GM18520 (cell line): ENCODE data around the gene ZNHIT3.
A peak's percentile ranks its signal among the peaks of the same experiment; 100 is the strongest.
"Not testable (repeated sequence)": the region's sequence is repeated elsewhere in the genome, so short reads cannot be mapped to it uniquely, and the experiment has no call there.

Experiments
- ATAC-seq: cut with Tn5 transposase; IDR thresholded peaks from one replicate; pipeline ENCODE4 v1.9.1; 2021; ENCODE audit not compliant: unreplicated experiment

ZNHIT3 gene

DNA sequence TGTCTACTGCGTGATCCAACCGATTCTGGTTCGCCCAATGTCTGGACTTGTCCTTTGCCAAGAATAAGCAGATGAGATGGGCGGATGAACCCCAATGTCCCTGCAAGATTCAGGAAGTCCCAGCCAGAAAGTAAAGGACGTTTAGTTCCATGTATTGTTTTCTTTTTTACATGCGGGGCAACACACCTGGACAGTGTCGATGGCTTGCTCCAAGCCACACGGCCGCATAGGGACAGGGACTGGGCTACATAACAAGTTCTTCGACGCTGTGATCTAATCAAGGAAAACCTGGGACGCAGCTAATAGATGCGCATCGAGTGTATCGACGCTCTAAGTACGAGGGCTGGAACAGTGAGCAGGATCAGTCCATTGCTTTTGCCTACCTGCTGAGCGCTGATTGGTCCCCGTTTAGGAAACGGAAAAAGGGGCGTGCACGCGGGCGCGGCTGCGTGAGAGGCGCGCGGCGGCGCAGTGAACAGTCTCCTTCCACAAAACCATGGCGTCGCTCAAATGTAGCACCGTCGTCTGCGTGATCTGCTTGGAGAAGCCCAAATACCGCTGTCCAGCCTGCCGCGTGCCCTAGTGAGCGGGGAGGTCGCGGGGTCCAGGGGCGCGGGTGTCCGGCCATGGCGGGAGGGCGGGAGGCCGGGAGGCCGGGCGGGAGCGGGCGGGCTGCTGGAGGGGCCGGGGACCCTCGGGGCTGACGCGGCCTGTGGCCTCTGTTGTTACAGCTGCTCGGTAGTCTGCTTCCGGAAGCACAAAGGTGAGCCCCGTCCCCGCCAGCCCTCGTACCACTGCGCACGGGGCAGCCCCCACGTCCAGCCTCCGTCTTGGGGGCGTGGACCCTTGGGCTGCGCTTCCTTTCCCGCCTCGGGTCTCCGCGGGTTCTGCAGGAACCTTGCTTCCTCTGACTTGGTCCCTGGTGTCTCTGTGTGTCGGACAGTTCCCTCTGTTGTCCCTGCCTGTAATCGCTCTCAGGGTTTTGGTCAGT, at the start of gene ZNHIT3:
TSS of gene ZNHIT3 (plus strand) at position 478 of the 991 bp plus-strand sequence. CDS start at position 497, 19 bp downstream.
- peak; percentile 90 for ATAC-seq

DNA sequence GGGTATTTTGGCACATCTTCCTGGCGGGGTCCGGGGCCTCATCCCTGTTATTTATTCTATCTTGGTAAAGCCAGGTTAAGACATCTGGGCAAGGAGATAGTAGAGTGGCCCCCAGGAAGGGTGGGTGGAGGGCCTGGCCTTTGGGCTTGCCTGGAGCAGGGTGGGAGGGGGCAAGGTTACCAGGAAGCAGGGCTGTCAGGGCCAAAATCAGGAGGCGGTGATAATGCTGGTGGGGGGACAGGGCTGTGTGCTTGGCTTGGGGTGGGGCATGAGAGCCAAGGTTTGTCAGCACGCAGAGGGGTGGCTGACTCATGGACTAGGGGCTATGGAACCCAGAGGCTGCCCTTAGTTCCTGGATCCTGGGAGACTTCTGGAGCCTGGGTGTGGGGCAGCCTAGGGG, 44.7 kb upstream of the ZNHIT3 start:
- not testable (repeated sequence) for ATAC-seq

DNA sequence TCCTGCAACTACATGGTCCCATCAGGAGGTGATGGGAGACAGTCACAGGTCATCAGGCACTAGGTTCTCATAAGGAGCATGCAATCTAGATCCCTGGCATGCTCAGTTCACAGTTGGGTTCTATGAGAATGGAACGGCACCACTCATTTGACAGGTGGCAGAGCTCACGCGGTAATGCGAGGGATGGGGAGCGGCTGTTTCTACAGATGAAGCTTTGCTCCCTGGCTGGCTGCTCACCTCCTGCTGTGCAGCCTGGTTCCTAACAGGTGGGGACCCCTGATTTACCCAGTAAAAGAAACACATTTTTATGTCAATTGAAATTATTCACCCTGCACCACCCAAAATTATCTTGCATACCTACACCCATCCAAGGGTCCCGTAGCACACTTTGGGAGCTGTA, 42.7 kb upstream of the ZNHIT3 start:
- no peak for ATAC-seq

DNA sequence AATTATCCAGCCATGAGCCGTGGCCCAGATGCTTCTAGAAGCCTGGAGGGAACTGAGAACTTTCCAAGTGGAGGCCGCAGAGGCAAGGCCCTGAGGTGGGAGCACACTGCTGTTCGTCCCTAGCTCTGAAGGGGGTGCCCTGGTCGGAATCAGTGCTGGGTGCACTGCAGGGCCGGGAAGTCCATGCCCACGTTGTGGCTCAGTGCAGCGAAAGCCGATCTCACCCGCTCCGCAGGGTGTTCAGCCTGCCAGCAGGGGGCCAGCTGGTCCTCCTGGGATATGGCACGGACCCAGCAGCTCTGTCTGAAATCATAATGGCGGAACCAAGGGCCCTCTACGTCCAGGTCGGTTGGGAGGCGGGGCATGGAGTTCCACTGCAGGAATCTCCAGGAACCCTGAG, 36.5 kb upstream of the ZNHIT3 start:
- not testable (repeated sequence) for ATAC-seq

DNA sequence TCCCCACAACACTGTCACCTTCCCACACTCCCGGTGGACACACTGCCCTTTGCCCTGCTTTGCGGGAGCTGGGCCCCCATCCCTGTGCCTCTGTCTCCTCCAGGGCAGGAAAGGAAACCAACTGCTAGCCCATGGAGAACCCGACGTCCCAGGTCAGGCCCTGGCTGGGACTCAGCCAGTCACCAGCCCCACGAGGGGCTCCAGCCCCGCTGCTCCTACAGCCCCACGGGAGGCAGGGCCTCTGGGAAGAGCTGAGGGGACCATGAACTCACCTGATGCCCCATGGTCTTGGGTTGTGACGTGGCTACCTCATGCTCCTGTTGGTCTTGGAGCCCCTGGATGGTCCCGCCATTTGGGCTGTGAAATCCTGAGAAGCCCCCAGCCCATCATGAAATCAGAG, 33.6 kb upstream of the ZNHIT3 start:
- ATAC-seq, result not testable (repeated sequence)

DNA sequence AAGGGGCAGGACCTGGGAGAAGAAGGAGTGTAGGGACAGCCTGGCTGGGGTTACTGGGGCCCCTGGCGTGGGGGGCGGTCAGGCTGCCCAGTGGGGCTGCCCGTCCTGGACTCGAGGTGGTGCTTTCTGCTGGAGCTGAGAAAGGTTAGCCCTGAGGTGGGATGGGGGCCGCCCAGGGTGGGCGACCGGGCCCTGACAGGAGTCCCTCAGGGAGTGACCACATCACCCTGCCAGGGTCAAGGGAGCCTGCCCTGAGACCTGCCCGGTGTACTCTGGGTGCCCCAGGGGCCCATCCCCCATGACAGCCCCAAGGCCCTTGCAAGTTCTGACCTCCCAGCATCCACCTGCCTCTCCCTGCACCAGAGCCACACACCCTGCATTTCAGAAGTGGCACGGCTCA, 28.8 kb upstream of the ZNHIT3 start:
- ATAC-seq, result not testable (repeated sequence)

DNA sequence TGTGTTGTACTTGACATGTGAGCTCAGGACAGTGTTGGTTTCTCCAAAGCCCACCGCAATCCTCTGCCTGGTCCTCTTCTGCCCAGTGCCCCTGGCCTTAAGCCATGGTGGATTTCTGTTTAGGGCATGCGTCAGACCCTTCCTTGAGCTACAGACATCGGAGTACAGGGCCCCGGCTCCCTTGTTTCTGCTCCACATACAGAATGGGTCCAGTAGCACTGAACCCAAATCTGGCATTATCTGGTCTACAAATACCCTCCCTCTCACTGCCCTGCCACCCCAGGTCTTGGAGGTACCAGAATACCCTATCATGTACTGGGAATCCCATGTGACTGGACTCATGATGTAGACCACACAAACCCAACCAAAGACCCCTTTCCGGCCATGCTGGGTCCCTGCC, 27.4 kb upstream of the ZNHIT3 start:
- no peak for ATAC-seq

DNA sequence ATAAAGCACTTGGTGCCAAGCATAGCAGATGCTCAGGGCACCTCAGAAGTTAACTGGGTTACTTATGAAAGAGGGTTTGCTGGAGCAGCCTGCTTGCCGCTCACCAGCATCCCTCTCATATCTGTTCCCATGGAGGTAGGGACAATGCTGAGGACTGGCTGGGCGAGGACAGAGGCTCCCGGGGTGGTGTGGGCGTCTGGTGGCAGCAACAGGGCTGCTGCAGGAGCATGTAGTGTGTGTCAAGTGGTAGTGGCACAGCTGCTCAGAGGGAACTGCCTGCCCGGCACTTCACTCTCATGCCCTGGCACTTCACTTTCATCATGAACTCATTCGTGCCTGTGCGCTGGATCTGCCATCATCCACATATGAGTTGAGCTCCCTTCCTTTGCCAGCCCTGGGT, 26.9 kb upstream of the ZNHIT3 start:
- no peak for ATAC-seq

DNA sequence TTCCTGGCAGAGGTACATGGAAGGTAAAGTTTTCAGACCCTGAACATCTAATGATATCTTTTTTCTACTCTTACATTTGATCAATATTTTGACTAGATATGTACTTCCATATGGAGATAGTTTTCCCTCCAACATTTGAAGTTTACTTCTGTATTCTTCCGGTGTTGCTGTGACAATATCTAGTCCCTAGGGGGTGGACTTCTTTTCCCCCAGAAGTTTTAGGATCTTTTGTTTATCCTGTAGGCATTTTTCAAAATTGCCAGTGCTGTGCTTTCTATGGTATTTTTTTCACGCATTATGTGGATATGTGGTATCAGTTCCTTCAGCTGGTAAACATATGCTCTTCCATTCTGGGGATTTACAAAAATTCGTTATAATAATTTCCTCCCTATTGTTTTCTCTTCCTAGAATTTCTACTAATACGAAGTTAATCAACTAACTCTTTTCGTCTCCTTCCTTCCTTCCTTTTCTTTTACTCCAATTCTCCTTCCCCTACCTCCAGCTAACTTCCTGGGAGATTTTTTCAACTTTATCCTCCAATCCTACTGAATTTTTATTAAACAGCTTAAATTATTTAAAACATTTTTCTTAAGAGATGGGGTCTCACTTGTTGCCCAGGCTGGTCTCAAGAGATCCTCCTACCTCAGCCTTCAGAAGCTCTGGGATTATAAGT, 26.1 kb upstream of the ZNHIT3 start:
- ATAC-seq, result no peak

DNA sequence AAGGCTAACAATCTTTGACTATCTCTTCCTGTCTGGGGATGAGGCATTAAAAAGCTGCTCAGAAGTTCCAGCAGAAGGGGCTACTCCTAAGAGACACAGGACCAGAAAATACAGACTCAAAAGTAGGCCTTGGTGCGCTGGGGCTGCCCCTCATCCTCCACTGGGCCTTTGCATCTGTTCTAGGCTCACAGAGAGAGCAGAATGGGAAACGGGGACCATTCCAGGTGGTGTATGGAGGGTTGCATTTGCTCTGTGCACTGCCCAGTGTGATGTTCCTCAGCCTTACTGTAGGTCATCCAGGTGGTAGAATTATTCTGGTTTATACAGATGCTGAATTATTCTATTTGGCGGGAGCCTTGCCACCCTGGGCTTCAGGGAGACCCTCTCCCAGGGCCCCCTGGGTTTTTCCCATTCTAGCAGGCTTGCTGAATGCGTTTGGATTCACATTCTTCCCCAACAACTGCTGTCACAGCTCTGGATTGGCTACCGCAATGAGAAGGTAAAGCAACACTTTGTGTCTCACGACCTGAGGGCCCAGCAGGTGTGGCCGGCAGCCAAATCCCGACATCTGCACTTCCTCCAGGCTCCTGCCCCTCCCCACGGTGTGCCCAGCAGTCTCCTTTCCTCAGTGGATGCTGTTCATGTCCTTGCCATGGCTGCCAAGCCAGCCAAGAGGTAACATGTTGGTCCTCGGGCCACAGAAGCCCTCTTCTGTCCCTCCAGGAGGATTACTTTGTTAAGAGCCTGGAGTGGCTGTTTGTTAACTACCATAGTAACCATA, 25.0 kb upstream of the ZNHIT3 start:
- ATAC-seq, result no peak

DNA sequence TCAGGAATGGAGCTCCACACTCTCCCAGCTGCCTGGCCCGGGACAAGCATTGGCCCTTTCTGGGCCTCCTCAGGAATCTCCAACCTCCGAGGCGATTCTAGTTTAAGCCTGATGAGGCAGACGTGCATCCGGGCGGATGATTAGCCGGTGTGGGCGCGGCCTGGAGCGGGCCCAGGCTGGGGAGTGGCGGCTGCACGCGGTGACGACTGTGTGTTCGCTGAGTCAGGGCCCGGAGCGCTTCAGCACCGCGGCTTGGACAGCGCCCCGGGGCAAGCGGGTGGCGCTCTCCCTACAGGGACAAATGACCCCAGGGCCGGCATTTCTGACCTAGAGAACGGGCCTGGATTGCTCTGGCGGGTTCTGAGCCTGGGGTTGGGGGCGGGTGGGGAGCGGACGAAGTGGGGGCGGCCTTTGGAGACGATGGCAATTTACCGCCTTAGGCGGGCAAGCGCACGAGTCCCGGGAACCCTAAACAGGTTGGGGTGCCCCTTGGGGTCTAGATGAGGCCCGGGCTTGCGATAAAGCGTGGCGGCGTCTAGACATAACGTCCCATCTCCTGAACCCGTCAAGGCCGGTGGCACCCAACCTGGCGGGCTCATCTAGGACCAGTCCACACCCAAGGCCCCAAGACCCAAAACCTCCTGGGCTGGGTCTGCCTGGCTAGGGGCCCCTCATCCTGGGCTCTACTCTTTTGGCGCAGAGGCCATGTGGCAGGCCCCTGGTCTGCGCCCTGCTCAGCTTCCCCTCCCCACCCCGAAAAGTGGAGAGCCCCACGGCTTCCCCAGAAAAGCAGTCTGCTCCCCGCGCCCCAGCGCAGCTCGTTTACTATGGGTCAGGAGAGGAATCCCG, 22.3 kb upstream of the ZNHIT3 start:
- no peak for ATAC-seq

DNA sequence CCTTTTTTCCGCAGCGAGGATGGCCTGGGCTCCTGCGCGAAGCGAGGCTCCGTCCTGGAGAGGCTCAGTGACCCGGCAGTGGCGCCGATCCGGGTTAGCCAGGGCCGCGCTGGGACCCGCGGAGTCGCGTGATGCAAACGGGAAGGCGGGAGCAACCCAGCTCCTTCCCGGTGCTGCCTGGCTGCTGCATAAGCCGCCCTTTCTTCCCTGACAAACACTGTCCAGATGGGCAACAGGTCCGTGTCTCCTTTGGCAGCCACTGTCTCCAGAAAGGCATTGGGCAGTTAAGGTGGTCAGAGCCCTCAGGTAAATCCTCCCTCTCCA, 21.8 kb upstream of the ZNHIT3 start:
- ATAC-seq, result no peak

DNA sequence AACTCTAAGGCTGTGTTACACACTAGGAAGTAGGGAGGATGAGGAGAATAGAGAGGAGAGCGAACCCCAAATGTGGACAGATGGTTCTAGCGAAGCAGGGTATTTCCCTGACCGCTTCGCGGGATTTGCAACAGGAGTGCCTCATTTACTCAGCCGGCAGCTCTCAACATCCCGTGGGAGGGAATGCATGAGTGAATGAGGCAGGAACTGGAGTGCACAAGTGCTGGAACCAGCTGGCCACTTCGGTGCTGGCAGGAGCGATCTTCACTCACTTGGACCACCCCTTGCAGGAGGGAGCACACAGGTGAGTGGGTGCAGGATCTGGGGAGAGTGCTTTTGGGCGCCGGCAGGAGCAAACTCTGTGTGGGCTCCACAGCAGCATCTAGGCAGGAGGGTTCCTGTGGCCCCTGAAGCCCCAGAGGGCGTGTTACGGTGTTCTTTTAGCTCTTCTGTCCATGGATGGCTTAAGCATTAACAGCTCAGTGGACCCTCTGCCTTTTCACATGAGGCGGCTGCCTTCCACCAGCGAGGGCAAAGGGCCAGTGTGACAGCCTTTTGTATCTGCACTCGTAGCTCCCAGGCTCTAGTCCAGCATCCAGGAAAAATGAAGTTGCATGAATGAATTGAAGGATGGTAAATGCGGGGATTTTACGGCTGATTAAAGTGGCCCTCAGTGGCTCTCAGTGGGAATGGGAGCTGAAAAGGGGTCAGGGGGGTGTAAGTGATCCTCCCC, 17.4 kb upstream of the ZNHIT3 start:
- ATAC-seq, result no peak

DNA sequence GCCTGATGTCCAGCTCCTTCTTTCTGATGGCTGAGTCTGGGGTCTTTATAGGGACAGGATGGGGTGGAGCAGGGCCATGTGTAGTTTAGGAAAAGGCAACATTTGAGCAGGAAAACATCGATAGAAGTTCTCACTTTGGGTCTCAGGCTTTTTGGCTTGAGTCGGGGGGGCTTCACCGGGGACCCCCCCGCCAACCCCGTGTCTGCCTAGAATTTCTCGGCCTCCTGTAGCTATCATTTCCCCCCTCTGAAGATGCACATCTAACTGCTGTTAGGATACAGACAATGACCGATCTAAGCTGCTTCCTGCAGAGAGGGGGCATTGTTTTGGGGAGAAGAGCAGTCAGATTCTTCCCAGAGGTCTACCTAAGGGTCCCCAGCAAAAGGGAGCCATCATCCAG, 16.7 kb upstream of the ZNHIT3 start:
- ATAC-seq, result no peak

DNA sequence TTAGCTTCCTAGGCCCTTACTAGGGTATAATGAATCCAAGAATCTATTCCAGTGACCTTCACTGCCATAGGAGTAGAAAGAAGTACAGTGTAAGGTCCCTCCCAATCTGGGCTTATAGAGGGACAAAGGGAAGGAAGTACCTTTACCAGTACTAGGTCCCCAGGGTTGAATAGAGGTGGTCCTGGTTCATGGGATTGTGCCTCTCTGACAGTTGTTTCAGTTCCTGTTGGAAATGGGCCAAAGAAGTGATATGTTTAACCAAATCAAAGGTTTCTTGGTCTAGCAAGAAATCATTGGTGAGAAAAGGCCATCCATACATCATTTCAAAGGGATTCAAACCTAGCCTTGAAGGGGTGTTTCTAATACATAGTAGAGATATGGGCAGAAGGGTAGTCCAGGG, 16.0 kb upstream of the ZNHIT3 start:
- no peak for ATAC-seq

DNA sequence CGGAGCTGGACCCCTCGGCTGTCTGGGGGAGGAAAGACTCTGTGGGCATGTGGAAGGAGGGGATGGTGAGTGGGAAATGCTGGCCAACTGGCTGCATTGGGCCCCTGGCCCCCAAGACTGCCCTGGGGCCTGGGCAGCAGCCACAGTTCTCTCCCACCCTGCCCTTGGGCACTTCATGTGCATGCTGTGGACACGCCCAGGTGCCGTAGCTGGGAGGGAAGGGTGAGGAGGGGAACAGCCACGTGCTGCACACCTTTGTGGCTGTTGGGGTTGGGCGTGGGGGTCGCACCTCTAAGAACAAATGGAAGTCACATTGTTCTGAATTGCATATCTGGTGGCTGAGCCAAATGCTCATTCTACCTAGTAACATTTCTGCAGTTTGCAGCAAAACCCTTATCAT, 11.9 kb upstream of the ZNHIT3 start:
- no peak for ATAC-seq

DNA sequence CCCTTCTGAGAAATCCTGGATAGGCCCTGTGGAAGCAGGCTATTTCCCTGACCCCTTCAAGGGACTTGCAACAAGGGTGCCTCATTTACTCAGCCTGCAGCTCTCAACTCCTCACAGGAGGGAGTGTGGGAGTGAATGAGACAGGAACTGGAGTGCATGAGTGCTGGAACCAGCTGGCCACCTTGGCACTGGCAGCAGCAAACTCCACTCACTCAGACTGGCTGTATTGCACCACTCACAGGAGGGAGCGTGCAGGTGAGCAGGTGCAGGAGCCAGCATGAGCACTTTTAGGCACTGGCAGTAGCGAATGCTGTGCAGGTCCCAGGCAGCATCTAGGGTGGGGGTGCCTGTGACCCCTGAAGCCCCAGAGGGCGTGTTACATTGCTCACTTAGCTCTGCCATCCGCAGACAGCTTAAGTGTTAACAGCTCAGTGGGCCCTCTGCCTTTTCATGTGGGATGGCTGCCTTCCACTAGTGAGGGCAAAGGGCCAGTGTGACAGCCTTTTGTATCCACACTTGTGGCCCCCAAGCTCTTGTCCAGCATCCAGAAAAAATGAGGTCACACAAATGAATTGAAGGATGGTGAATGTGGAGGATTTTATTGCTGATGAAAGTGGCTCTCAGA, 11.0 kb upstream of the ZNHIT3 start:
- no peak for ATAC-seq

DNA sequence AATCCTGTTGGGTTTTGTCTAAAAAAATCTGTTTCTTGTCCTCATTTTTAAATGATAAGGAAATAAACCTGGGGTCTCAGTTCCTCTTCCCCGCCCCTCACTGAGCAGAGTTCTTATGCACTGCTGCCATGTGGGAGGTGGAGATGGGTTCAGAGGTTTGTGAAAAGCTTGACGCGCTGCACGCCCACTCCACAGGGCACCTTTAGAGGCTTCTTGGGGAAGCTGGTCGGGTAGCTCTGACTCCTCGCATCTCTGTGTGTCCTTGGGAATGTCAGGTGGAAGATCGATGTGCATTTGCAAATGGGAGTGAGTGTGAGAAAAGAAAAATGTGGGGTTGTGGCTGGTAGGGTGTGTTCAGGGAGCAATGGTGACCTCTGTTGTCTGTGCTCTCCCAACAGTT, 4.7 kb upstream of the ZNHIT3 start:
- ATAC-seq, result no peak
